ENCODE data around the gene GEMIN7.
"Not testable (repeated sequence)": the region's sequence is repeated elsewhere in the genome, so short reads cannot be mapped to it uniquely, and the experiment has no call there.

The GEMIN7 gene

DNA sequence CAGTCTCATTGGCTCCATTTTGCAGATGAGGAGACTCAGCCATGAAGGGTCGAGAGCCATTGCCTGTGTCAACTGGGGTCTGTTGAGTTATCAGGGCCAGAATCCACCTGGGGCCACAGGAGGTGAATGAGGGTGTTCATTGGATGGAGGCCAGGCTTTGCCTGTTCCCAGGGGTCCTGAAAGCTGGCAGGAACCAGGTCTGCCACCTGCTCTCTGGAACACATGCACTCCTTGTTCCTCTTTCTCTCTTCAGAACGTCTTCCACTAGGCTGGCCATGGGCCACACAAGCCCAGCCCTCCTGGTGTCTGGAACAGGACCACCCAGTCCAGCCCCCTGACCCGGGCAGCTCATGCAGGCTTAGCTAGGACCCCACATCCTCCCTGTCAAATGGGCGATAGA, 35.1 kb downstream of the GEMIN7 start:
- H3K9me3 Mint-ChIP-seq: no peaks in the 10 kb centered on the region
- peaks cover 51 to 90% of the 10 kb centered on the region in 2 donors for H3K4me1 Mint-ChIP-seq
- no peak overlapping the region for H3K27ac Mint-ChIP-seq
- H3K4me3 Mint-ChIP-seq: peak overlapping the region in 1 of 2 donors; percentile 22
- DNase-seq: no peak
- H3K36me3 Mint-ChIP-seq: peaks cover 1 to 6% of the 10 kb centered on the region in 2 donors
- H3K27me3 Mint-ChIP-seq: no peaks in the 10 kb centered on the region
- ATAC-seq (replicated peaks): no peak

DNA sequence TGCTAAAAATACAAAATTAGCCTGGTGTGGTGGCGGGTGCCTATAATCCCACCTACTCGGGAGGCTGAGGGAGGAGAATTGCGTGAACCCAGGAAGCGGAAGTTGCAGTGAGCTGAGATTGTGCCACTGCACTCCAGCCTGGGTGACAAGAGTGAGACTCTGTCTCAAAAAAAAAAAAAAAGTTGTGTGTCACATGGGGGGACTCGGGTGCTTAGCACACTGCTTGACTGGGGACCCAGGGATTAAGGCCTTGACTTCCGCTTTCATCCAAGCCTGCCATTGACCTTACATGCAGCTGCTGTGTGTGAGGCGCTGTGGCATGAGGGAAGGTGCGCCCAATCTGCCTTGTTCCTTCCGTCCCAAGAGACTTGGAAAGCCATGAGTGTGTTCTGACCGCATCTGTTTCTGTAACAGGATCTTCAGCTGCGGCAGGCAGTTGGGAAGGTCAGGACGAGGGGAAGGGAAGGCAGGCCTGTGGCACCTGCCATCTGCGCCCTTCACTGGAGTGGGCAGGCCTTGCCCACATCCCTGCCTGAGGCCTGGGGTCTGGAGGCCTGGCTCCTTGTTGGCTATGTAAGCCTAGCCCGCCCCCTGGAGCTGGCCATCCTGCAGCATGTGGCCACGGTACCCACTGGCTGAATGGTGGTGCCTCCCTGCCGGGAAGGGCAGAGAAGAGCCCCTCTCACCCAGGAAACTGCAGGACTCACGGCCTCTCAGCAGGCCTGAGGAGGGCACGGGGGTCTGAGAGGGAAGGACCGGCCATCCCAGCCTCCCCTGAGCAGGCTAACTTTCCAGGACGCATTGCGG, 37.0 kb downstream of the GEMIN7 start:
- H3K4me3 Mint-ChIP-seq: no peak overlapping the region
- H3K9me3 Mint-ChIP-seq: no peaks in the 10 kb centered on the region
- peaks cover 50 to 86% of the 10 kb centered on the region in 2 donors for H3K4me1 Mint-ChIP-seq
- H3K36me3 Mint-ChIP-seq: peaks cover 0 to 7% of the 10 kb centered on the region in 2 donors
- ATAC-seq (replicated peaks) (no peak), DNase-seq (no peak)
- peak overlapping the region; percentile 20 for H3K27ac Mint-ChIP-seq
- H3K27me3 Mint-ChIP-seq: no peaks in the 10 kb centered on the region

DNA sequence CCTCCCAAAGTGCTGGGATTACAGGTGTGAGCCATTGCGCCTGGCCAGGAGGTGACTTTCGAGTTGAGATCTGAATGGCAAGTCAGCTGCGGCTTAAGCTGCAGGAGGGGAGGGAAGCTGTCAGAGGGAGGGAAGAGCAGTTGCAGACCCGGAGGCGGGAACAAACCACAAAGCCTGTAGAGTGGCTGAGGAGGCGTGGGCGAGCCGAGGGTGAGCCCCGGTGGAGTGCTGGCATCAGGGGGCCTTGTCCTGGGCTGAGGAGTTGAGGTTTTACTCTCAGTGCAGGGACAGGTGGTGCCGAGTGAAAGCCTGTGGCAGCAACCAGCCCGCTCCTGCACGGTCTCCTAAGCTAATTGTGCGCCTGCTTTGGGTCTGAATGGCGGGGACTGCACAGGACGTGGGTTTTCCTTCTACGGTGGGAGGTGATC, 38.1 kb downstream of the GEMIN7 start:
- H3K36me3 Mint-ChIP-seq: peaks cover 0 to 7% of the 10 kb centered on the region in 2 donors
- H3K4me3 Mint-ChIP-seq: peak overlapping the region; percentile 2 to 43
- ATAC-seq (replicated peaks) (peak; percentile 79 to 86), DNase-seq (peak; percentile 75)
- no peaks in the 10 kb centered on the region for H3K9me3 Mint-ChIP-seq
- H3K27ac Mint-ChIP-seq: peak overlapping the region; percentile 39
- H3K4me1 Mint-ChIP-seq: peaks cover 57 to 89% of the 10 kb centered on the region in 2 donors
- no peaks in the 10 kb centered on the region for H3K27me3 Mint-ChIP-seq

DNA sequence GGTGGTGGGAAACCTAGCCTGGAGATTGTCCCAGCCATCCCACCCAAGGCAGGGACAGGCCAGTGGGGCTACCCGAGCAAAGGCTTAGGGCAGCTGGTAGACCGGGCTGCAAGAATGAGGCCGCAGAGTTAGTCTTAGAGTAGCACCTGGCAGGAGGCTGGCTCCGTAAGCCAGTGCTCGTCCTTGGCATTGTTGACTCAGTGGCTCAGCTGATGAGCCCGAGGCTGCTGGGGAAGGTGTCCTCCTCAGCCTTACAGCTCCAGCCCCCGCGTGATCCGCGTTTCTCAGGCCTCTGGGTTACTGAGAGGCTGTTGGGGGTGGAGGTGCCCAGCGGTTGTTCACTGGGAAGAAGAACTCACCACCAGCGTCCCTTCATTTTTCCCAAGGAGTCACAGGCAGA, 38.6 kb downstream of the GEMIN7 start:
- peak overlapping the region in 1 of 2 donors; percentile 44 for H3K4me3 Mint-ChIP-seq
- DNase-seq (no peak), ATAC-seq (replicated peaks) (peak; percentile 23 to 25)
- H3K36me3 Mint-ChIP-seq: peaks cover 0 to 11% of the 10 kb centered on the region in 2 donors
- no peak overlapping the region for H3K27ac Mint-ChIP-seq
- no peaks in the 10 kb centered on the region for H3K9me3 Mint-ChIP-seq
- H3K27me3 Mint-ChIP-seq: no peaks in the 10 kb centered on the region
- H3K4me1 Mint-ChIP-seq: peaks cover 56 to 89% of the 10 kb centered on the region in 2 donors

DNA sequence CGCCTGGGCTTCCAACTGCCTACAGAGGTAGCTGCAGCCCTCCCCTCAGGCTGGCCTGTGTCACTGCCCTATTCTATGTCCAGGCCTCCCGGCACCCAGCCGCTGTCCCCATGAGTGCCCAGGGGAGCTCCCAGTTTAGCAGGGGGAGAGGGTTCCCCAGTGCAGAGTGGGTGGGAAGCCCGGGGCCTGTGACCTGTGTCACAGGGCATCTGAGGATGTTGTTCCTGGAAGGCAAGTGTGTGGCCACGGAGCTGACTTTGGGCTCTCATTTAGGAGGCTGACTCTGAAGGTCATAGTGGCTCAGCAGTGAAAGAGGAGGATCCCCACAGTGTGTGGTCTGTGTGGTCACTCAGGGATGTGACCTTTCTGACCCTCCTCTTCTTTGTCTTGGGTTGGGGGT, 39.0 kb downstream of the GEMIN7 start:
- H3K27ac Mint-ChIP-seq: peak overlapping the region; percentile 1
- no peaks in the 10 kb centered on the region for H3K27me3 Mint-ChIP-seq
- DNase-seq (no peak), ATAC-seq (replicated peaks) (peak; percentile 8)
- peak overlapping the region; percentile 4 to 44 for H3K4me3 Mint-ChIP-seq
- H3K9me3 Mint-ChIP-seq: no peaks in the 10 kb centered on the region
- H3K36me3 Mint-ChIP-seq: peaks cover 0 to 11% of the 10 kb centered on the region in 2 donors
- peaks cover 57 to 89% of the 10 kb centered on the region in 2 donors for H3K4me1 Mint-ChIP-seq

DNA sequence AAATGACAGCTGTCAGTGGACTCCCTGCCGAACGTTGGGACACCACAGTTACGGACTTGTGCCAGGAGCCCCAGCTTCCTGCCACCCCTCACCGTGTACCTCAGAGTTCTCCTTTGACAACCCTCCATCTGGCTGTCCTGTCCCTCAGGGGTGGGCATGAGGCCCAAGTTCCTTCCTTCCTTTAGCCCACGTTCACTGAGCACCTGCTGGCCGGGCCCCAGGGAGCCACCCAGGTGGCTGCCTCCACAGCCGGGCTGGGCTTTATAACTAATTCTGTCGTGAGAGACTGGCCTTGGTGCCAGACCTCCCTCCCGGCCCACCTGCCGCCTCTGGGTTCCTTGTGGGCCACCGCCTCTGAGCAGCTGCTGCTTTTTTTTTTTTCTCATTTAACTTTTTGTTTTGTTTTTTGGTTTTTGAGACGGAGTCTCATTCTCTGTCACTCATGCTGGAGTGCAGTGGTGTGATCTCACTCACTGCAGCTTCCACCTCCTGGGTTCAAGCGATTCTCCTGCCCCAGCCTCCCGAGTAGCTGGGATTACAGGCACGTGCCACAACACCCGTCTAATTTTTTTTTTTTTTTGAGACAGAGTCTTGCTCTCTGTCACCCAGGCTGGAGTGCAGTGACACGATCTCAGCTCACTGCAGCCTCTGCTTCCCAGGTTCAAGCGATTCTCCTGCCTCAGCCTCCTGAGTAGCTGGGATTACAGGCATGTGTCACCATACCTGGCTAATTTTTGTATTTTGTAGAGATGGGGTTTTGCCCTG, 39.7 kb downstream of the GEMIN7 start:
- DNase-seq, H3K27me3 Mint-ChIP-seq, H3K9me3 Mint-ChIP-seq: not testable (repeated sequence)
- H3K4me1 Mint-ChIP-seq: peaks cover 55 to 86% of the 10 kb centered on the region in 2 donors
- peak; percentile 37 to 69 for ATAC-seq (replicated peaks)
- peaks cover 1 to 11% of the 10 kb centered on the region in 2 donors for H3K36me3 Mint-ChIP-seq
- peak overlapping the region; percentile 81 for H3K27ac Mint-ChIP-seq
- H3K4me3 Mint-ChIP-seq: peak overlapping the region; percentile 52 to 70

DNA sequence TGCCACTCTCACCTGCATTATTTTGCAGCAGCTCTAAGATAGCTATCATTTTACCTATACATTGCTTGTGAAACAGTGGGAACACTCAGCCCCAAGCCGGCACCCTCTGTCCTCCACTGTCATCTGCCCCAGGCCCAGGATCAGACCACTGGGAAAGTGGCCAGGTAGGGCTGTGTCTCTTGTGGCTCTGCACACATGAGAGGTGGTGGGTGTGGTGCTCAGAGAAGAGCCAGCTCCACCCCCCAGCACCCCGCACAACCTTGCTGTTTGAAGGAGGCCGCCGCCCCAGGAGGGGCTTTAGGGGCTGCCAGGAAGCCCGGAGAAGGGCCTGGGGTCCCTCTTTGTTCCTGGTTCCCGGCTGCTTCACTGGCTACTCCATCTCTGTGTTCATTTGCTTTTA, 40.5 kb downstream of the GEMIN7 start:
- Mint-ChIP-seq H3K27ac (no peak overlapping the region), H3K4me3 (no peak overlapping the region), H3K27me3 (no peaks in the 10 kb centered on the region), H3K36me3 (peaks cover 4 to 15% of the 10 kb centered on the region in 2 donors), H3K4me1 (peaks cover 53 to 84% of the 10 kb centered on the region in 2 donors), H3K9me3 (no peaks in the 10 kb centered on the region)
- DNase-seq: no peak
- no peak for ATAC-seq (replicated peaks)

DNA sequence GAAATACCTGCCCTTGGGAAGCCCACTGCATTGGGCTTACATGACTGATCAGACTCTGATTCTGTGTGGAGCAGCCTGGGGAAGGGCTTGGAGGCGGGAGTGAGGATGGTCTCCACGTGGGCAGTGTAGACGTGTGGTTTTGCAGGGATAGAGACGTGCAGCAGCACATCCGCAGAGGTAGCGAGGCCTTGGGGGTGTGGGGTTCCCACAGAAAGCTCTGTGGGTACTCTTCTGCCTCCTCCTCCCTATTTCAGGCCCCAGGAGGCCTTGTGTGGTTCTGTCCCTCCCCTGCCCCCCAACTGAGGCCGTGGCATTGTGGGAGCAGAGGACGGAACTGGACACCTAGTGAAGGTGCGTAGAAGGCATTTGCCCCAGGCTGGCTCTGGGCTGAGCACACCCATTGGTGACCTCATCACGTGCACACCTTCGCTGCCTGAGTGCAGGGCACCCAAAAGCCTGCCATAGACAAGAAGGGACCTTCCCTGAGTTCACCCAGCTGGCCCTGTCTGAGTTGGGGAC, 42.8 kb downstream of the GEMIN7 start:
- H3K36me3 Mint-ChIP-seq: peaks cover 4 to 11% of the 10 kb centered on the region in 2 donors
- H3K27ac Mint-ChIP-seq: peak overlapping the region; percentile 65
- no peaks in the 10 kb centered on the region for H3K9me3 Mint-ChIP-seq
- peaks cover 60 to 86% of the 10 kb centered on the region in 2 donors for H3K4me1 Mint-ChIP-seq
- no peaks in the 10 kb centered on the region for H3K27me3 Mint-ChIP-seq
- no peak overlapping the region for H3K4me3 Mint-ChIP-seq
- ATAC-seq (replicated peaks): no peak
- DNase-seq: no peak

DNA sequence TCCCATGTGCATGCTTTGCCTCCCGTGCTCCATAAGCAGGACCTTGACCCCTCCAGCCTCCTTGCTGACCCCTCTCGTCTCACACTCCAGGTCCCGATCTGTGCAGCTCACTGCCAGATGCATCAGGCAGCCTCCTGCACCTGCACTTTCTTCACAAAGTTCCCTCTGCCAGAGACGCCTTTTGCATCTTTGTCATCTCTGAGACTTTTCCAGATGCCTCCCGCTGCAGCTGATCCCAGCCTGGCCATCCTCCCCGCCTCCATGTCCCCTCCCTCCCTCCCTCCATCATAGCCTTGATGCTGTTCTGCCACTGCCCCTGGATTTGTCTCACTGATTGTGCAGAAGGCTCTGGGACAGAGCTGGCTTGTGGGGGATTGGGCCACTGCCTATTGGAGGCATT, 43.8 kb downstream of the GEMIN7 start:
- Mint-ChIP-seq H3K27ac (no peak overlapping the region), H3K9me3 (no peaks in the 10 kb centered on the region), H3K27me3 (no peaks in the 10 kb centered on the region), H3K36me3 (peaks cover 4 to 11% of the 10 kb centered on the region in 2 donors), H3K4me1 (peaks cover 53 to 76% of the 10 kb centered on the region in 2 donors), H3K4me3 (no peak overlapping the region)
- no peak for ATAC-seq (replicated peaks)
- DNase-seq: no peak

DNA sequence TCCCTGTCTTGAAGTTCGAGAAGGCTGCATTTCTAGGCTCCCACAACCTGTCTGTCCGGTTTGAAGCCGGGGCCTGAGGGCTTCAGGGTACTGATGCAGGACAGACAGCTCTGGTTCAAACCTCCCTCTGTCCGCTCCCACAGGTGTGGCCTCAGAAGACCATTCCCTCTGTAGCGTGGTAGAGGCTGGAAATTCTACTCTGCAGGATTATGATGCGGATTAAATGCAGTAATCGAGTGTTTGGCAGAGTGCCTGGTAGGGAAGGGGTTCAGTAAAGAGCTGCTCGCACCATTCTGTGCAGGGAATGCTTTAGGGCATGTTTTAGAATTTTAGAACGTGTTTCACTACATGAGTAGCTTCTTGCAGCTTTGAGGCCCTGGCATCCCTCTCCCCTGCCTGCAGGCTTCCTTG, 44.4 kb downstream of the GEMIN7 start:
- H3K9me3 Mint-ChIP-seq: no peaks in the 10 kb centered on the region
- no peak overlapping the region for H3K4me3 Mint-ChIP-seq
- H3K4me1 Mint-ChIP-seq: peaks cover 49 to 75% of the 10 kb centered on the region in 2 donors

DNA sequence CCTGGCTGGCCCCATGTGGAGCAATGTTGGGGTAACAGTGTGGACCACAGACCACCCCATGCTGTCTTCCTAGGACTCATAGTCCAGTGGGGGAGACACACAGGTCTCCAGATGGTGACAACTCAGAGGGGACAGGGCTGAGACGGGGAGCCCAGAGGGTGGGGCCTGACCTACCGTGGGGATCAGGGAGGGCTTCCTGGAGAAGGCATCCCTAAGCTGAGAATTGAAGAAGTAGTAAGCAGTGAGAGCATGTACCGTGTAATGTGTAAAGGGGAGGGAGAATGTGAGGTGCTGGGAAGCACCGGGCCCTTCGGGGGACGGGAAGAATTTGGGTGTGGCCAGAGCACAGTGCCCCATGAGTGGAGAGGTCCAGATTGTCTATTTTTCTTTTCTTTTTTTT, 45.0 kb downstream of the GEMIN7 start:
- Mint-ChIP-seq H3K4me1 (peaks cover 43 to 72% of the 10 kb centered on the region in 2 donors), H3K9me3 (no peaks in the 10 kb centered on the region), H3K27ac (no peak overlapping the region), H3K4me3 (no peak overlapping the region), H3K36me3 (peaks cover 6 to 11% of the 10 kb centered on the region in 2 donors), H3K27me3 (no peaks in the 10 kb centered on the region)
- DNase-seq: no peak
- ATAC-seq (replicated peaks): no peak

More for the DNA sequence above, 44.4 kb downstream of the GEMIN7 start:
- no peak overlapping the region for H3K27ac Mint-ChIP-seq
- H3K27me3 Mint-ChIP-seq: no peaks in the 10 kb centered on the region
- DNase-seq (no peak), ATAC-seq (replicated peaks) (no peak)
- peaks cover 6 to 11% of the 10 kb centered on the region in 2 donors for H3K36me3 Mint-ChIP-seq

DNA sequence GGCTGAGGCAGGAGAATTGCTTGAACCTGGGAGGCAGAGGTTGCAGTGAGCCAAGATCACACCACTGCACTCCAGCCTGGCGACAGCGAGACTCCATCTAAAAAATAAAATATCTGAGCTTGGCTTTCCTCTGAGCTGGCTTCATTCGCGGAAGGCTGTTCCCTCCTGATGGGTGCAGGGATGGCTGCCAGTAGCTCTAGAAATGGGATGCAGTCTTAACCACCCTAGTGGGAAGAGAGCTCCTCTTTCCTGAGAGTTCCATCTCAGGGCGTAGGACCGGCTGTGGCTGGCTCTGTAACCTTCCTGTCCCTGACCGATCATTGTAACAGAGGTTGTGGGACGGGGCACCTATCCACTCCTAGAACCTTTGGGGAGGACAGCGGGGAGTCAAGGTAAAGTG, 46.3 kb downstream of the GEMIN7 start:
- no peak overlapping the region for H3K4me3 Mint-ChIP-seq
- H3K9me3 Mint-ChIP-seq: no peaks in the 10 kb centered on the region
- ATAC-seq (replicated peaks) (no peak), DNase-seq (no peak)
- H3K27me3 Mint-ChIP-seq: no peaks in the 10 kb centered on the region
- H3K27ac Mint-ChIP-seq: no peak overlapping the region
- H3K4me1 Mint-ChIP-seq: peaks cover 38 to 60% of the 10 kb centered on the region in 2 donors
- peaks cover 6 to 8% of the 10 kb centered on the region in 2 donors for H3K36me3 Mint-ChIP-seq

DNA sequence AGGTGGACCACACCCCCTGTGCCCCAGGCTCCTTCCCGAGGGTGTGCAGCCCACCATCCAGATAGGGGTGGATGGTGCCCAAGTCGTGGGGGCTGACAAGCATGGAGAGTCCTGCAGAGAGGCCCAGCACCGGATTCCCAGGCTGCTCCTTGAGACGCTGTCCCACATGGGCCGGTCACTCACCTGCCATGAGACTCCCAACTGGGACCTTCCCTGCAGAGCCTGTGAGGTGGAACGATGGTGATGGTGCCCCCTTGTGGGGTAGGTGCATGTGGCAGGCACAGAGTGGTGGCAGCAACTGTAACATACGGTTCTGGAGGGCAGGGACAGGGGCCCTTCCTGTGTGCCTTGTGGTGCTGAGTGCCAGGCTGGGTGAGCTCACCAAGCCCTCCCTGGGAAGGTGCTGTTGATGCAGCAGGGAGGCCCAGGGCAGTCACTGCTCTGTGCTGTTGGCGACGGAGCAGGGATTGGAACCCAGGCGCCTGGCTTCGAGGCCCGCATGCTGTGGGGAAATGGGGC, 47.0 kb downstream of the GEMIN7 start:
- H3K4me3 Mint-ChIP-seq: no peak overlapping the region
- H3K27me3 Mint-ChIP-seq: no peaks in the 10 kb centered on the region
- DNase-seq: peak; percentile 47
- no peaks in the 10 kb centered on the region for H3K9me3 Mint-ChIP-seq
- ATAC-seq (replicated peaks): peak; percentile 87 to 93
- peaks cover 6 to 7% of the 10 kb centered on the region in 2 donors for H3K36me3 Mint-ChIP-seq
- peak overlapping the region; percentile 20 for H3K27ac Mint-ChIP-seq
- peaks cover 36 to 60% of the 10 kb centered on the region in 2 donors for H3K4me1 Mint-ChIP-seq

DNA sequence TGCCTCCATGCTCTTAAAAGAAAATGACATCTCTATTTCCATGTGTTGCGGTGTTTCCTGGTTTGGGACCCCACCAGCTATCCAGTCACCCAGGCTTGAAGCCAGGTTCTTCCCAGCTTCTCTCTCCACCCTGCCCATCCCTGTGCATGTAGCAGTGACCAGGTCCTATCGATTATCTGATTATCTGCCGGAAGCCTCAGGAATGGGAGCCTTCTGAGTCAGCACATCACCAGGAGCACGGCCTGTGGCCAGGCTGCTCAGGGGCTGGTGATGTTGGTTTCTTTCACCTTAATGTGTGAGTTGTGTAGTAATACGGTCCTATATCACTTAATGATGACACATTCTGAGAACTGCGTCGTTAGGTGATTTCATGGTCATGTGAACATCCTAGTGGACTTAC, 47.6 kb downstream of the GEMIN7 start:
- Mint-ChIP-seq H3K4me1 (peaks cover 35 to 58% of the 10 kb centered on the region in 2 donors), H3K27ac (no peak overlapping the region), H3K4me3 (no peak overlapping the region), H3K36me3 (peaks cover 6 to 7% of the 10 kb centered on the region in 2 donors), H3K9me3 (no peaks in the 10 kb centered on the region), H3K27me3 (no peaks in the 10 kb centered on the region)
- no peak for ATAC-seq (replicated peaks)
- no peak for DNase-seq
